Middle frontal gyrus (tissue), 1 donor: ENCODE data around the gene CAB39.
A peak's percentile ranks its signal among the peaks of the same experiment; 100 is the strongest.

Experiments
- DNase-seq: peaks from one replicate; pipeline ENCODE4 v3.0.0-alpha.2; 2015; ENCODE audit warnings: low spot score; ENCODE audit errors: extremely low spot score

Gene CAB39

GRCh38 chr2:230783101-230783500 lies 70.5 kb downstream of the CAB39 start:
- no peak for DNase-seq

DNA sequence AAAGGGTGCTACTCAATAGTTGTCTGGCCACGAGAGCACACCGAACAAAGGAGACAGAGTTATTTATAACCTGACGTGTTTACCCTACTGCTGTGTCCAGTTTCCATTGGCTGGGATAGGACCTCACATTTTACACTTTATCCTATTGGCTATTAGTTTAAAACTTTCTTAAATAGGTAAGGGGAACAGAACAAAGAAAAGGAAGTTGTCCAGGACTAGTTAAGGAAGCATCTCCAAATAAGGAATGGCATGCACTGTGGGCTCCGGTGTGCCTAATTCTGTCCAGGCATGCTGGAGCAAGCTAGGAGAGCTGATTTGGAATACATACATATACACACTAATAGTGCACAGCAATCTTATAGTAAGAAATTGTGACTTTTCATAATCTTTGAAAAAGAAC lies 72.2 kb downstream of the CAB39 start:
- DNase-seq = no peak

- no peak for DNase-seq
Observed at GRCh38 chr2:230785346-230785745, 72.7 kb downstream of the CAB39 start.

GRCh38 chr2:230787101-230787500 lies 74.5 kb downstream of the CAB39 start:
- no peak for DNase-seq

DNA sequence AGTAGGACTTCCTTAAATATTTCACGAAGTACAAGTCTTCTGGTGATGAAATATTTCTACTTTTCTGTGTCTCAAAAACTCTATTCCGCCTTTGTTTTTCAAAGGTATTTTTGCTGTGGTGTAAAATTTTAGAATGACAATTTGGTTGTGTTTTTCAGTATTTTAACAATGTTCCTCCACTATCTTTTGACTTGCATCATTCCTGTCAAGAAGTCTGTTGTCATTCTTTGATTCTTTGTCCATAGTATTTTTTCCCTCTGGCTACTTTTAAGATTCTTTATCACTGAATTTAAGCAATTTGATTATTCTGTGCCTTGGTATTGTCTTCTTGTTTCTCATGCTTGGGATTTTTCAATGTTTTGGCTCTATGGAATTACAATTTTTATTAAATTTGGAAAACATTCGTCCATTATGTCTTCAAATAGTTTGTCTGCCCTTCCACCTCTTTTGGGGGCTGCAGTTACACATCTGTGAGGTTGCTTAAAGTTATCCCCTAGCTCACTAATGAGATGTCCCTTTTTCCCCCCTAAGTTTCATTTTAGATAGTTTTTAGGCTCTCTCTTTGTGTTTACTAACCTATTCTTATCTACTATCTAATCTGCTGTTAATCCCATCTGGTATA lies 76.0 kb downstream of the CAB39 start:
- DNase-seq = no peak

GRCh38 chr2:230790981-230791380 lies 78.3 kb downstream of the CAB39 start:
- no peak for DNase-seq

- peak; percentile 40 for DNase-seq
Observed at GRCh38 chr2:230793572-230794359, 81.1 kb downstream of the CAB39 start.

GRCh38 chr2:230794497-230794896 lies 81.9 kb downstream of the CAB39 start:
- no peak for DNase-seq

DNA sequence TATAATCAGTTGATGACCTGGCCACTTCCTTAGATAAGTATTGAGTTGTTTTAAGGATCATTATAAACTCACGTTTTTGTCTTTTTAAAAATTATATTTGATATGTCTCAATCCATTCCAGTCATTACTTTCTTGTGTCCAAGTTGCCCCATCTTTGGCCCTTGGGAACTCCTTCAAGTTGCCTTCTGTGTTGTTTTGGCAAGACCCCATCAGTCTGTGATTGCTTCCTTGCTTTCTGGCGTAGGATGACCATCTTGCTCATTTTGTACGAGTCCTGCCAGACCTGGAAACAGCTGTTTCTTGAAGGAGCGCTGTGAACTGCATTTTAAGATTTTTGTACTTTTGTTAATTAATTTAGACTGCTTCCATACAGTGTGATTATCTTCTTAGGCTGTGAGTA lies 83.2 kb downstream of the CAB39 start:
- DNase-seq = no peak

- no peak for DNase-seq
Observed at GRCh38 chr2:230796280-230796862, 83.7 kb downstream of the CAB39 start.

GRCh38 chr2:230797515-230798495 lies 85.2 kb downstream of the CAB39 start:
- DNase-seq = no peak

- no peak for DNase-seq
Observed at GRCh38 chr2:230798769-230799399, 86.2 kb downstream of the CAB39 start.

DNA sequence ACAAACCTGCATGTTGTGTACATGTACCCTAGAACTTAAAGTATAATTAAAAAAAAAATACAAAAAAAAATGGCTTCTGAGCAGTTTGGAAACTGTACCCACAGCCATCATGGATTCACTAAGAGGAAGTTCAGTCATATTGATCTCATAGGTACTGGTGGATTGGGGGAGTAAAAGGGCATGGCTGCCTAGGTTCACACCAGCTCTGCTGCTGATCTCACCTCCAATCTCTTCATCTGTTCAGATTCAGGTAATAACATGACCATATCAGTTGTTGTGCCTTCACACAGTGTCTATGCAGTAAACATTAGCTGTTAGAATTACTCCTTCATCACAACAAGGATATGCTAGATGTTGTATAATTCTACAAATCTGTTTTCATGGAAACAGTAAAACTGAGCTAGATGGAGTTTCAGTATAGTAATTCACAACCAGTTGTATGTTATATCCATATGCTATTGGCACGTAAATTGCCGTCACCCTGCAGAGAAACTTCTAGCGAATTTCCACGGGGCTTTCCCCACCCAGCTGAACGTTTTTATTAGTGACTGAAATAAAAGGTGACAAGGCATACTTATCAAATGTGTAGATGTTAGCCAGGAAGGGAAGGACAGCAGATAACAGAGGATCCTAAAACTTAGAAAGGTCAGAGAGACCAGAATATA lies 92.8 kb downstream of the CAB39 start:
- DNase-seq = no peak

- DNase-seq = no peak
Observed at GRCh38 chr2:230807729-230808128, 95.1 kb downstream of the CAB39 start.

GRCh38 chr2:230809015-230809414 lies 96.4 kb downstream of the CAB39 start:
- no peak for DNase-seq

DNA sequence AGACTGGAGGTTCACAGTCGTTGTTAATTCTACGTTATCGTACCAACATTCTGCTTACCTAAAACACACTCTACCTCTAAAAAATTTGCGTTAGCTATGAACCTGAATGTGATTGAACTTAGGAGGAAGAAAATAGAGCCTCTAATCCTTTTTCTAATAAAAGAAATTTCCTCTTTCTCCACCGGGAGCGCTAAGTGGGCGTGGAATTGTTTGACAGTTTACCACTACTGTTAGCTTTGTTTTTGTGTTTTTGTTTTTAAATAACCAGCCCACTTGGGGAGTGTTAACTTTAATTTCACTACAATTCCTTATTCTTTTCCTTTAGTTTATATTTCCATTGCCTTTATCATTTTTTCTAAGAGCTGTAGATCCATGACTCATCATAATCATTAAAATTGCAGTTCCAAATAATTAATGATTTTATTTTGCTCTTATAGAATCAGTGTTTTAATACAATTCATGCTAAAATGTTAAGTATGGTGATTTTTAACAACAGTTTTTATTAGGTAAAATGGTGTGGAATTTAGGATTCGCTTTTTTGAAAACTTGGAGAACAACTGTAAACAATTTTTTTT lies 97.1 kb downstream of the CAB39 start:
- DNase-seq = no peak

GRCh38 chr2:230811508-230811907 lies 98.9 kb downstream of the CAB39 start:
- DNase-seq = no peak

DNA sequence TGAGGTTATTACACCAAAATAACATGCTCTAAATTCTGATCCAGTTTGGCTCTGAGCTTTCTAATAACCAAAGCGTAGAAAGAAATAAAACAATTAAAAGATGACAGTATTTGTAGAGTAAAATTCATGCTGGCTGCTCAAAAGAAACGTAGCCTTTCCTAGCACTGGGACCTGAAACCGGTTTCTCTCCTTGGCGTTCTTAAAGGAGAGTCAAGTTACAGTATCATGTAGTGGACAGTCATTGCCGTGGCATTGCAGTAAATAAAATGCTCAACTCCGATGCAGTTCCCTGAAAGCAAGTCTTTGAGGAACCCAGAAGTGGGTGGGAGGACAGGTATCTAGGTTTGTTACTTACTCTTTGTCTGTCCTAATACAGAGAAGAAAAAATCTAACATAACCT lies 99.4 kb downstream of the CAB39 start:
- DNase-seq = no peak

- DNase-seq = no peak
Observed at GRCh38 chr2:230814616-230815015, 102.0 kb downstream of the CAB39 start.

- no peak for DNase-seq
Observed at GRCh38 chr2:230815088-230815487, 102.4 kb downstream of the CAB39 start.
